Effector memory CD4-positive, alpha-beta T cell (primary cell): ENCODE results near the gene PREP.

Source experiments
- DNase-seq, 3 donors: peaks; one replicate each; pipeline ENCODE4 v3.0.0-alpha.2; 2020
- H3K27ac ChIP-seq: 2 replicates; pipeline ENCODE4 v1.7.0; 2013; ENCODE audit warnings: mild to moderate bottlenecking, low read length, moderate library complexity; ENCODE audit not compliant: insufficient read depth, poor library complexity, severe bottlenecking
- H3K27me3 ChIP-seq: replicated peaks from 2 replicates; pipeline ENCODE4 v1.7.0; 2013; ENCODE audit warnings: mild to moderate bottlenecking, low read length; ENCODE audit not compliant: insufficient read depth, control insufficient read depth, poor library complexity, severe bottlenecking
- H3K36me3 ChIP-seq: 2 replicates; pipeline ENCODE4 v1.7.0; 2013; ENCODE audit warnings: mild to moderate bottlenecking, low read length, moderate library complexity; ENCODE audit not compliant: control insufficient read depth, insufficient read depth
- H3K4me1 ChIP-seq: 2 replicates; pipeline ENCODE4 v1.7.0; 2013; ENCODE audit warnings: low read length, mild to moderate bottlenecking; ENCODE audit not compliant: control insufficient read depth, insufficient read depth, poor library complexity, severe bottlenecking
- H3K4me3 ChIP-seq: 2 replicates; pipeline ENCODE4 v1.7.0; 2013; ENCODE audit warnings: low read length, low read depth, mild to moderate bottlenecking; ENCODE audit not compliant: insufficient read depth, poor library complexity, severe bottlenecking
- H3K9me3 ChIP-seq: 2 replicates; pipeline ENCODE4 v1.7.0; 2013; ENCODE audit warnings: mild to moderate bottlenecking, low read length, moderate library complexity; ENCODE audit not compliant: control insufficient read depth

Gene PREP

GRCh38 chr6:105278813-105279212 is 124.1 kb downstream of the PREP start:
- no peak for DNase-seq
- Histone ChIP-seq H3K9me3 (no peaks in the 10 kb centered on the region), H3K4me1 (no peaks in the 10 kb centered on the region), H3K27ac (no peak overlapping the region), H3K27me3 (no peaks in the 10 kb centered on the region), H3K36me3 (peaks cover 45% of the 10 kb centered on the region), H3K4me3 (no peak overlapping the region)

- Histone ChIP-seq H3K27ac (no peak overlapping the region), H3K4me3 (no peak overlapping the region), H3K27me3 (no peaks in the 10 kb centered on the region), H3K36me3 (peaks cover 44% of the 10 kb centered on the region), H3K9me3 (no peaks in the 10 kb centered on the region), H3K4me1 (no peaks in the 10 kb centered on the region)
- DNase-seq: no peak
These were observed 124.8 kb downstream of the PREP start for GRCh38 chr6:105278035-105278434.

- H3K4me1 ChIP-seq: no peaks in the 10 kb centered on the region
- no peak overlapping the region for H3K4me3 ChIP-seq
- no peaks in the 10 kb centered on the region for H3K9me3 ChIP-seq
- no peaks in the 10 kb centered on the region for H3K27me3 ChIP-seq
- DNase-seq: no peak
- H3K36me3 ChIP-seq: peaks cover 31% of the 10 kb centered on the region
- no peak overlapping the region for H3K27ac ChIP-seq
These were observed 126.5 kb downstream of the PREP start for GRCh38 chr6:105276374-105276773.

DNA sequence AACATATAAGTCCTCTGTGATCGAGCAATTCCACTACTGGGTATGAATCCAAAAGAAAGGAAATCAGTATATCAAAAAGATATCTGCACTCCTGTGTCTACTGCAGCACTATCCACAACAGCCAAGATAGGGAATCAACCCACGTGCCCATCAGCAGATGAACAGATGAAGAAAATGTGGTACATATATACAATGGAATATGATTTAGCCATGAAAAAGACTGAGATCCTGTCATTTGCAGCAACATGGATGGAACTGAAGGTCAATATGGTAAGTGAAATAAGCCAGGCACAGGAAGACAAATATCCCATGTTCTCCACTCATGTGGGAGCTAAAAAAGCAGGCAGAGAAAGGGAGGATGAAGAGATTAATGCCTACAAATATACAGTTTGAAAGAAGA is 127.3 kb downstream of the PREP start:
- Histone ChIP-seq H3K4me1 (no peaks in the 10 kb centered on the region), H3K36me3 (peaks cover 24% of the 10 kb centered on the region), H3K27me3 (no peaks in the 10 kb centered on the region), H3K27ac (no peak overlapping the region), H3K9me3 (no peaks in the 10 kb centered on the region), H3K4me3 (no peak overlapping the region)
- no peak for DNase-seq

DNA sequence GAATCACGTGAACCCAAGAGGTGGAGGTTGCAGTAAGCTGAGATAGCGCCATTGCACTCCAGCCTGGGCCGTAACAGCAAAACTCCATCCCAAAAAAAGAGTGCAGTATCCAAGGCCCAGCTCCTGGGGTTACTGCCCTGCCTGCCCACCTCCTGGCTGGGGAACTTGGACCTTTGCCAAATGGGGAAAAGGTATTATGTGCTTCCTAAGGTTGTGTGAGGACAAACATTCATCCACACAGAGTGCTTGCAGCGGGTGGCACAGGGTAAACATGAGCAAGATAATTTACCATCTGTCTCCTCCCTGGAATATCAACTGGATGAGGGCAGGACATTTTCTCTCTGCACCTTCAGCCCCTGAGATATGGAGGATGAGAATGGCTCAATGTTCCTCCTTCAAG is 128.2 kb downstream of the PREP start:
- Histone ChIP-seq H3K9me3 (no peaks in the 10 kb centered on the region), H3K27me3 (no peaks in the 10 kb centered on the region), H3K4me1 (no peaks in the 10 kb centered on the region), H3K27ac (no peak overlapping the region), H3K36me3 (peaks cover 20% of the 10 kb centered on the region), H3K4me3 (no peak overlapping the region)
- no peak for DNase-seq

- no peaks in the 10 kb centered on the region for H3K27me3 ChIP-seq
- no peak overlapping the region for H3K27ac ChIP-seq
- no peaks in the 10 kb centered on the region for H3K4me1 ChIP-seq
- no peaks in the 10 kb centered on the region for H3K9me3 ChIP-seq
- peaks cover 16% of the 10 kb centered on the region for H3K36me3 ChIP-seq
- no peak for DNase-seq
- no peak overlapping the region for H3K4me3 ChIP-seq
These were observed 129.3 kb downstream of the PREP start for GRCh38 chr6:105273589-105273988.

DNA sequence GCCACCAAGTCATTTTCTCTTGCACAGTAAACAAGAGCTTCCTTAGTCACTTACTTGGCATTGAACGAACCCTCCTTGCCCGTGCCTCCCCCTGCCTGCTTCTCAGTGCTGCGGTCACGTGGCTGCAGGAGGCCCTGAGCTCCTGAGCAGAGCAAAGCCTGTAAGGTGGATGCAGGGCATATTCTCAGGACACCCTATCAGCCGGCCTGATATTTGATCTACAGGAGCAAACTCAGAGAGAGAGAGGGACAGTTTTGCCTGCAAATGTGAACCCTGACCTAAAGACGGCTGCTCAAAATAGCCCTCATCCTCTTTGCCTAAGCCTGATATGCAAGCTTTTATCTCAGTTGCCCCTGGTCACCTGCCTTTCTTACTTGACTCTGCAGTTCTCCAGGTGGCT is 130.1 kb downstream of the PREP start:
- peaks cover 8% of the 10 kb centered on the region for H3K36me3 ChIP-seq
- H3K4me3 ChIP-seq: no peak overlapping the region
- DNase-seq: no peak
- H3K27ac ChIP-seq: no peak overlapping the region
- no peaks in the 10 kb centered on the region for H3K4me1 ChIP-seq
- no peaks in the 10 kb centered on the region for H3K27me3 ChIP-seq
- no peaks in the 10 kb centered on the region for H3K9me3 ChIP-seq

GRCh38 chr6:105270511-105270910 is 132.4 kb downstream of the PREP start:
- Histone ChIP-seq H3K9me3 (no peaks in the 10 kb centered on the region), H3K27ac (no peak overlapping the region), H3K36me3 (no peaks in the 10 kb centered on the region), H3K27me3 (no peaks in the 10 kb centered on the region), H3K4me3 (no peak overlapping the region), H3K4me1 (no peaks in the 10 kb centered on the region)
- no peak for DNase-seq

DNA sequence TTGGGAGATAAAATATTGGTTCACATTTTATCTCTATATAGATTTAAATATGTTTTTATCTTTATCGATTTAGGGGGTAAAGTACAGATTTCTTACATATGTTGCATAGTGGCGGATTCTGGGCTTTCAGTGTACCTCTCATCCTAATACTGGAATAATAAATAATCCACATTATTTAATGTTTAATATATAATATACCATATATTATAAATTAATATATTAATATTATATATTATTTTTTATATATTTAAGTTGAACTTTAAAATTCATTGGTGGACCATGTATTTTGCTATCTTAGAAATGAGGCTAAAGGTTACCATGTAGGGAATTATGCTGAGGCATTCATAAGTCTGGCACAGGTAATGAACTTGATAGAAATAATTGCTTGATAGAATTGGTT is 133.5 kb downstream of the PREP start:
- H3K27ac ChIP-seq: no peak overlapping the region
- no peaks in the 10 kb centered on the region for H3K9me3 ChIP-seq
- H3K27me3 ChIP-seq: no peaks in the 10 kb centered on the region
- H3K36me3 ChIP-seq: no peaks in the 10 kb centered on the region
- DNase-seq: no peak
- H3K4me1 ChIP-seq: no peaks in the 10 kb centered on the region
- H3K4me3 ChIP-seq: no peak overlapping the region

GRCh38 chr6:105263685-105264610 is 138.9 kb downstream of the PREP start:
- Histone ChIP-seq H3K27ac (no peak overlapping the region), H3K27me3 (no peaks in the 10 kb centered on the region), H3K36me3 (no peaks in the 10 kb centered on the region), H3K4me3 (no peak overlapping the region), H3K4me1 (no peaks in the 10 kb centered on the region), H3K9me3 (no peaks in the 10 kb centered on the region)
- DNase-seq: no peak
